ENCODE results near the gene RNF26.

DNA sequence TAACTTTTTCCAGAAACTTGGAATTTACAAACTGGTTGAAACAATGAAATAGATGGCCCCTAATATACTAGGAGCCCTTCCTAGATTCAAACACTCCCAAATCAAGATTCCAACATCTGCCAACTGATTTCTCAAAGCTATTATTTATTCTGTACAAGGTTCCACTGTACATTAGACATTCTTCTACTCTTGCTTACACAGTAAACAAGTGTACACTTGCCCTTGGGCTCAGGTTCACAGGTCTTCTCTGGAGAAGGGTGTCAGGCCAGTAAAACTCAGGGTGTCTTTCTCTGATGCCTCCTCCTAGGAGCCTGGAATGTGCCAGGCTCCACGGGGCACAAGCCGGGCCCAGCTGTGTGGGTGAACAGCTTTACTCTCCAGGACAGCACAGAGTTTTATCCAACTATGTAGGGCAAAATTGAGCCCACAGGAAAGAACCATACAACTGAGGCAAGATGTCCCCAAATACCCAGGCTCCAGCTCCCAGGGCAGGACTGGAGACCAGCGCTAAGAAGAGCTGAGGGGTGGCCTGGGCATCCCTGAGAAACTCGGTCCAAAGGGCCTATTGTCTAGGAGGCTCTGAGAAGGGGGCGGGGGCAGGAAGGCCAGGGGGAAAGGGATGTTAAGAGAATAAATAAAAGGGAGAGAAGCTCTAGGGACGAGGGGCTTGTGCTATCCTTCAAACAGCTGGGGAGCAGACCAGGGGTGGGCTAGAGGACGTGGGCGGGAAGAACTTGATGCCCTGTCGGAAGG, 20.9 kb downstream of the RNF26 start:
- no peak for TF ChIP-seq CTCF (IDR thresholded peaks at IDR 0.05)
- no peak for TF ChIP-seq ZFX (IDR thresholded peaks at IDR 0.05; ENCODE audit: borderline replicate concordance)
